Stimulated activated CD8-positive, alpha-beta memory T cell treated with anti-CD3 and anti-CD28 coated beads, Interleukin-12 subunit alpha, Interleukin-12 subunit beta, amount 100 ng/mL, for 24 hours (primary cell): ENCODE data around the gene CKS2.

Experiments used
- DNase-seq: peaks from one replicate; pipeline ENCODE4 v3.0.0-alpha.2; 2020; ENCODE audit errors: extremely low read depth

The CKS2 gene

DNA sequence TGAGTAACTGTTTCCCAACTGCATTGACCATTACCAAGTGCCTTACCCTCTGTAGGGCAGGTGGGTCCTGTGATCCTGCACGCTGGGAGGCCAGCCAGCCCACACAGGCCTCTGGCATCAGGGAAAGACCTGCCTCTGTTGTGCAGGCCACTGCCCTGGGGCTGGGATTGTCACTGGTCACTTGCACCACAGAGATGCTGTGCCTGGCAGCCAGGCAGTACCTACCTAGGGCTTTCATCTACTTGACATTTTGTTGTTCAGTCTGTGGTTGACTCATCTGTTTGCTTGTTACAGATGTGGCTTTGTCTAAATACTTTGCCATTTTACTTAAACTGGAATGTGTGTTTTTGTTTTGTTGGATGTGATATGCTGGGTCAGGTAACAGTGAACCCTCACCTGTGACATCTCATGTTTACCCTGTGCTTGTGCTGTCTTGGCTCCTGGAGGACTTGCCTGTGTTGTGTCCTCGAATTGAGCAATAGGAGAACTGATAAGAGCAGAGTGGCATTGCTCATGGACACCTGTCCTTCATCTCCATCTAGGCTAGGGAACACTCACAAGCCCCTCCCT lies 40.1 kb downstream of the CKS2 start:
- no peak for DNase-seq

DNA sequence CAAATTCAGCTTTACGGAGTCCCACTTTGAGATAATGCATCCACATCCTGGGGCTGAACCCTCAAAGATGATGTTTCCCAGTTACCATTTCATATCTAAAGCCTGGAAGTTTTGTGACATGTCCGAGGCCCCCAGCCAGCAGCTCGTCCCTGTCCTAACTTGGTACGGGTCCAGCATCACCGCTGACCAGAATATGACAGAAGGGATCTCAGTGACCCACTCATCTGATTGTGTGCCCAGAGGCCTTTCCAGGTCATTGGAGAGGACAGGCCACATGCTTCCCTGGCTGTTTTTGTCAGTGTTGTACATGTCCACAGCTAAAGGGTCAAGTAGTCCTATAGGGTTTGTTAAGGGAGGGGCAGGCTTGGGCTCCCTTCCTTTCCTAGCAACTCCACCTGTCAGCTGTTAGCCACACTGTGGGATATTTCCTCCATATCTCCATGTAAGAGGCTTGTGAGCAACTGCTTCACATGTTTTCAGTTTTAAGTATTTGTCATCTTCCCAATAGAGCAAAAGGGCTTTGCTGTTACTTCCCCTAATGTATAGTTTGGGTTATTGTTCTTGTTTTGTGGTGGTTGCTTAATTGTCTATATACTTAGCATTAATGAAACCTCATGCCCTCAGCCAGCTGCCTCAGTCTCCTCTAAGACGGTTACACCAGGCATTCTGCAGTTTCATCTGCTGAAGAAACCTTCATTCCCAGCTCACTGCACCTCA lies 40.7 kb downstream of the CKS2 start:
- DNase-seq: no peak

DNA sequence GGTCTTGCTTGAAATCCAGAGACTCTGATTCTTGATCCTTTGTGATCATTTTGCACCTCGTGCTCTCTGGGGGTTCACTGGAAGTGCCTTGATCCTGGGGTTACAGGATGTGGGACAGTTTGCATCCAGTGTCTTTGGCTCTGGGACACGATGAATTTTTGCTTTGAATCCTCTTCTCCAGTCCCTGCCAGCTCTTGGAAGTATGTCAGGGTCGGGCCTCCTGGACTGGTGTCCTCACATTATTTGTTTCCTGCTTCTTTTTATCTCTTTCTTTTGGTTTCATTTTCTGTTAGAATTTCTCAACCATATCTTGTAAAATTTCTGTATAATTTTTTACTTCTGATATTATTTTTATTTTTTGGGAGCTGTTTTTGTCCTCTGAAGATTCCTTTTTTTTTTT lies 41.5 kb downstream of the CKS2 start:
- DNase-seq: no peak

DNA sequence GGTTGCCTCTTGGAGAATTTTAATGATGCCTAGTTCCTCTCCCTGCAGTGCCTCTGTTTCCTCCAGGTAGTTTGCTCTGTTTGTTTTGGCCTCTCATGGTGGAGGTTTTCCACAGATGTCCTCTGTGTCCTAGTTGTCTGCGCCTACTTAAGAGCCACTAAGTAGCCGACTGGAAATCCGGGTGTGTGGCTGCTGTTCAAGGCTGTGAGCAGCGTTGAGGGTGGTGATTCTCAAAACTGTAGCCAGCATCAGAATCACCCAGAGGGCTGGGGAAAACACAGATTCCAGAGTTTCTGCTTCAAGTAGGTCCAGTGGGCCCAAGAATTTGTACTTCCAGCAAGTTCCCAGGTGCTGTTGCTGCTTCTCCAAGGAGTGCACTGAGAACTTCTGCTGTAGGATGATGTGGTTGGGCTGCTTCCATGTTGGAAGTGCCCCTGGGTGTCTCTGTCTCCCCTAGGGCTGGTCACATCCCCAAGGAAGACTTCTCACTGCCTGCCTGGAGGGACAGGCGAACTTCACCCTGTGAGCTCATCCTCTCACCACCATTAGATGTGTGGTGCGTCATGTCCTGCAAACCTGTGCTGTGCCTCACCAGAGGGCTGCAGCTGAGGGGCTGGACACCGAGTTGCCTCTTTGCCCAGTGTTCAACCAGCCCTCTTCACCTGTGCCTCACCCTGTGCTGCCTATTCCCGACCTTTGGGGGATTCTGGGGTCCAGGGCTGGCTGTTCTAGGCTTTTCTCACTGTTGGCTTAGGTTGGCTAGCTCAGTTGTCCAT lies 42.1 kb downstream of the CKS2 start:
- DNase-seq: no peak

DNA sequence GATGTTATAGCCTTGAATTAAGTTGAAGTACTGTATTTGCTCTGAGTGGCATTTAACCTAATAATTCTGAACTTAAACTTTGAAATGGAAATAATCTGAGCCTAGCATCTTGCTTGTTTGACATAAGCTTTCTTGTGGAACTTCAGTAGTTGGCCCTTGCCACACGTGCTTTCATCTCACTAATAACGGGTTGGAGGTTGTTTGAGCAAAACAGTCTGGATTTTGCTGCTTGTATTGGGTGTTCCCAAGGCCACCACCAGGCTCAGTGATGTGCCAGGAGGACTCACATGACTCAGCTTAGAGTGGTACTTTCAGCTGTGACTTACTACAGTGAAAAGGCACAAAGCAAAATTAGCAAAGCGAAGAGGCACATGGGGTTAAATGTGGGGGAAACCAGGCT lies 43.0 kb downstream of the CKS2 start:
- no peak for DNase-seq

DNA sequence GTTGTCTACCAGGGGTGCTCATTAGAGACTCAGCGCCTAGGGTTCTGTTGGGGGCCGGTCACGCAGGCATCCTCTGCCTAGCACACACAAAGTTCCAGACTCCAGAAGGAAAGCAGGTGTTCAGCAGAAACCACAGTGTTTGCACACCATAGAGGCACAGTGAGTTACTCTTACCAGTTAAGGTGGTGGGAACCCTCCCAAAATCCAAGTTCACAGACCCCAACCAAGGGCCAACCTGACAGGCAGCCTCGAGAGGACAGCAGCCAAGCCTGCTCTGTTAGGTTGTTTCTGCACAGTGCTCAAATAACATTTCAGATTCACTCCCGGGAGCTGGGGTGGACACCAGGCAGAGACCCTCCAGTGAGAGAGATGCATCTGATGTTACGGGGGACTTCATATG lies 43.5 kb downstream of the CKS2 start:
- DNase-seq: no peak

DNA sequence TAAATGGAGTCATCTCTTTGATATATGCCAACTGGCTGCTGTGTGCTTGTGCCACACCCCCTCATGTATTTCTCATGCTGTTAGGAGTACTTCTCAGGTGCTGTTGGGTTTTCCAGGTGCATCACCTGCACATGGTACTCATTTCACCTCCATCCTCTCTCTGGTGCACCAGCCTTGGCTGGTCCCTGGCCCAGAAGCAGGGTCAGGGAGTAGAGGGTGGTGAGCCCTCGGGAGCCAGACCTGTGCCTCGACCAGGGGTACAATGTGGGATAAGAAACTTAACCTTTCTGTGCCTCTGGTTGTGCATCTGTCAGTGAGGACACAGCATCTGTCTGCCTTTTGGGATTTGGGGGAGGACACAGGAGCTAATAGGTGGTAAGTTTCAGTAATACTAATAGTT lies 45.8 kb downstream of the CKS2 start:
- DNase-seq: no peak

DNA sequence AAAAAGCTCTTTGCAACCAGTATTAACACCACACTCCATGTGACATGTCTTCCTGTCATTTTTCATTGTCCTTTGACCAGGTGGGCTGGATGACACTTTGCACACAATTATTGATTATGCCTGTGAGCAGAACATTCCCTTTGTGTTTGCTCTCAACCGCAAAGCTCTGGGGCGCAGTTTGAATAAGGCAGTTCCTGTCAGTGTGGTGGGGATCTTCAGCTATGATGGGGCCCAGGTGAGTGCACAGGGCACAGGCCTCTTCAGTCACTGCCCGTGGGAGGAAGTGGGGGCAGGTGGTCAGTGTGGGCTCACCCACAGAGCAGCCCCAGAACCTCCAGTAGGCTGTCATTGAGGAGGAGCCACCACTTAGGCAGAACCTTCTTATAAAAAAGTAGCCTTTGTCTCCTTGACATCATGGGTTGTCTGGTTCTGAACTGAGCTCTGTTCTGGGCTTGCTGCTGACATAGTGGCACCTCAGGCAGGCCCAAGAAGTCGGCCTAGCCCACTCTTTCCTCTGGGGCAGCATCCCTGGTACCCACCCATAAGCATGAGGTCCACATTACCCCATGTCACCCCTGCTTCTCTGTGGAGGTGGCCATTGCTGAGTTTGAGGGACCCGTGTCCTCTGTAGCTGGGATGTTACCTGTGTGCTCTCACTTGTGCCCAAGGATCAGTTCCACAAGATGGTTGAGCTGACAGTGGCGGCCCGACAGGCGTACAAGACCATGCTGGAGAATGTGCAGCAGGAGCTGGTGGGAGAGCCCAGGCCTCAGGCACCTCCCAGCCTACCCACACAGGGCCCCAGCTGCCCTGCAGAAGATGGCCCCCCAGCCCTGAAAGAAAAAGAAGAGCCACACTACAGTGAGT lies 46.6 kb downstream of the CKS2 start:
- no peak for DNase-seq

DNA sequence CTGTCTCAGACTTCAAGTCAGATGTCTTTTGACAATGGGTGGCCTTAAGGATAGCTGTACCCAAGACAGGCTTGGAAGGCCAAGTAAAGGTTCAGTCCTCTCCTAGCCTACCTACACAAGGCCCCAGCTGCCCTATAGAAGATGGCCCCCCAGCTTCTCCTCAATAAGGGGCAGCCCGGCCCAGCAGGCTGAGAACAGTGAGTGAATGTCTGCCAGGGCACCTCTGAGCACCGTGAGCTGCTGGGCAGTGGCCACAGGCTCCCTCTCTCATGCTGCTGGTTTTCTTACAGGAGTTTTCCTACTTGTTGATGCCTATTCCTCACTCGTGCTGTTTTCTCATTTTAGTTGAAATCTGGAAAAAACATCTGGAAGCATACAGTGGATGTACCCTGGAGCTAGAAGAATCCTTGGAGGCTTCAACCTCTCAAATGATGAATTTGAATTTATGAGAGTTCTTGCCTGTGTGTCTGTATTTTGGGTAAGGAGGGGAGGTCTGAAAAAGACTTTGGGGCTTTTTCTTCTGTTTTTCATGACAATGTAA lies 47.5 kb downstream of the CKS2 start:
- DNase-seq: no peak

DNA sequence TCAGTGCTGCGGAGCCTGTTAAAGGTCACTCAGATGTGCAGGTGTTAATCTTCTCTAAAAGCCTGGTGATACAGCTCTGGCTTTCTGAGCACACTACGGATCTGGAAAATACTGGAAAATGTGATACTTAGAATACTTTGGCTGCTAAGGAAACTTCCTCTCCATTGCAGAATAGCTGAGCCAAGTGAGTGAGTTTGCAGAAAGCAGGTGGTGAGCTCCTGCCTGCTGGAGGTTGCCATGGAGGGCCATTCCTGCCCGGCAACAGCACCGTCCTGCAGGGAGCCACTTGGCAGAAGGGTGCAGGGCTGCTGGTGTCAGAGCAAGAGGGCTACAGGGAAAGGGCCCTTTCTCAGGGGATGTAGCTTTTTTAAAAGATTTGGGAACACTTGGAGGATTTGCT lies 48.0 kb downstream of the CKS2 start:
- DNase-seq: no peak

DNA sequence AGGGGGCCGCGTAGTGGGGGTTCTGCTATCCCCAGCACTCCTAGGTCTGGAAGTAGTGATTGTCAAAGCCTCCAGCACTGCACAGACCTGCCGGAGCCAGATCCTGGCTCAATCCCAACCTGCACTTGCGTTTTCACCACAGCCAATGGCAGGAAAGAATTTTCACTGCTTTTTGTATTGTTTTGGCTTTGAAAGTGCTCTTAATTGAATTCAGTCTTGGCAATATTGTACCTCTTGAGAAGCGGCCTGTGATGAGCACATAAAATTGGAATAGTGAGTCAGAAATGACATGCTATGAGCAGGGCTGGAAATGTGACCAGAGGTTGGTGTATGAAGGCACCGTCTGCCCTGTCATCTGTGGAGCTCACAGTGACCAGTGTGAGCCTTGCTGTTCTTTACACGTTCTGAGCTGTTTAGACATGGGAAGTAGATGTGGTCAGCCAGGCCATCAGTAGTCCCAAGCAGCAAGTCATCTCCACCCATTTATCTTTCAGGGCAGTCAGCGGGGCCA lies 48.8 kb downstream of the CKS2 start:
- no peak for DNase-seq

DNA sequence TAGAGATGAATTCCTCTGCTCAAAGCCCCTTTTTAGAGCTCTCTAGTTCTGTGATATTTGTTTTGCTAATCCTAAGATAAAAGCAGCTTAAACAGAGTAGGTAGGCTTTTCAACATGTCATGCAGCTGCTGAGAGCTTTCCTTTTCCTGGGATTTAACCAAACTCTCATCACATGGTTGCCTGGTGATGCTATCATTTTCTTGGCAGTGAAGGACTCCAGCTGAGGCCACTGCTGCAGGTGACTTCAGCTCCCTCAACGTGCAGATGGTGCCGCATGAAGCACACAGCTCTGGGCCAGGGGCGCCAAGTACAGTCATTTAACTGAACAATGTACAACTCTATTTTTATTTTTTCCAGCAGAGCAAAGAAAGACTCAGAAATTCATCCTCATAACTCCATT lies 49.5 kb downstream of the CKS2 start:
- no peak for DNase-seq

DNA sequence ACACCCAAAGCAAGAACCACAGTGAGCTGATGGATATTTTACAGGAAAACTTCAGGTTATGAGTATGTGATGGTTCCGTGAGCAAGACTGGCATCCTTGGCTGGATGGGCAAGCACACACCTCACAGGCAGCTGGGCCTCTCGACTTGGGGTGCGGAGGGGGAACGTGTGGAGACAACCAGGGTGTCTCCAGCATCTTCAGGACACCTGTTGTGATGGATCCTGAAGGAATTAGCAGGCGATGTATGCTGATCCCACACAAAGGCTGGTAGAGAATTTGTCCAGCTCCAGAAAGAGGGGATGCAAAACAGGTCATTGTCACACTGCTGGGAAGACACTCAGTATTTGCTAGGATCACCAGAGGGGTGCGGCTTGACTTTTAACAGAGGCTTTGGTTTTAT lies 50.0 kb downstream of the CKS2 start:
- no peak for DNase-seq

DNA sequence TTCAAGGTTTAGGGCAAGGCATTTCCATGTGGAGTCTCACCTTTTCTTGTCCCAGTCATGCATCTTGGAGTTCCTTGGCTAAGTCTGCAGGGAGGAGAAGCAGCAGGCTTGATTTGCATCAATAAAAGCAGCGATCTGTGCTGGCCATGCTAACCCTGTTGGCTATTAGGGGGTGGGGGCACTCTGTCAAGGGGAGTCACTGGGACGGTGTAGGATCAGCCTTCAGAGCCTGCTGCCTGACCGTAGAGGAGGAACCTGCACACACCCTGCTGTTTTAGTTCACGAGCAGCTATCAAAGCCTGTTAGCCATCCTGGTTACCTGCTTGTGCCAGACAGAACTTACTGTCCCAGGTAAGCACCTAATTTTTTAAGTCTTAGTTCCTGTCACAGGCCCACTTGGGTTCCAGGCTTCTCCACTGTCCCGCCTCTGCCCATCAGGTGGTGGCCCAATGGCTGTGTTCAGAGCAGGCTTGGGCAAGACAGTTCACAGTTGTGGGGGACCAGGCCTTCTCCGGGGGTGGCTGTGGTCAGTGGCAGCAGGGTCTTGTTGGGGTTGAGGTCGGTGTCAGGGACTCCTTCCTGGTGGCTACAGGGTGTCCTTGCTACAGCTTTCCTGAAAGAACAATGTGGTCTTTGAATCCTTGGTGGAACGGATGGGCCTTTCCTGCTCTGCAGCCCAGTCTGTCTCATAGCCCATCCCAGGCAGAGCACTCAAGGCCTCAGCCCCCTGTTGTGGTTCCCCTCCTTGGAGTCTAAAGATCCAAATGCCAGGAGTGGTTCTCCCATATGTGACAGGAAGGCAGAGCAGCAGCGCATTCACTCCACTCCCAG lies 51.0 kb downstream of the CKS2 start:
- no peak for DNase-seq

DNA sequence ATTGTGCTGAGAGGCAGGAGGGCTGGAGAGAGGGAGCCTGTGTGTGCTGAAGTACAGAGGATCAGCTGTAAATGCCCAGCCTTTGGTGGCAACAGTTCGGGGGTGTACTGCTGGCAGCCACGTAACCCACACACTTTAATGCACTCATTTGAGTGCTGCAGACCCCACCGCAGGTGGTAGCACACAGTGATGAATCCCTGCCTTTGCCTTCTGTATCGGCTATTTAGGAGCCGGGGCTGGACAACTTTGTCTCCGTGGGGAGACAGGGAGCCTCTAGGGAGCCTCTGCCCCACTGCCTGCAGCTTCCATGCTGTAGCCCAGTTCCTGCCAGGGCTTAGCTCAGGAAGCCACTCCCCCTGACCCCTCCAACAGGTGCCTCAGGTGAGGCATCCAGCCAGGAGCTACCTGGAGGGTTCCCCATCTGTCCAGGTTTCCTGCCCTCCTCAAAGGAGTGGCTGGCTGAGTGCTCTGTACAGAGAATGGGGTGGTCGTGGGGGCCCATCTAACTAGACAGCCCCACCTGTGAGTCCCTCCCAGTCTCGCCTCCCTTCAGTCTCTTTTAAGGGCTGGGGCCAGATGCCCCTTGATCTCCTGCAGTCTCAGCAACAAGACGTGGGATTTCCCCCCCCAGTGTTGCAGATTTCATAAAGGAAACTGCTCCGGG lies 51.8 kb downstream of the CKS2 start:
- DNase-seq: no peak

DNA sequence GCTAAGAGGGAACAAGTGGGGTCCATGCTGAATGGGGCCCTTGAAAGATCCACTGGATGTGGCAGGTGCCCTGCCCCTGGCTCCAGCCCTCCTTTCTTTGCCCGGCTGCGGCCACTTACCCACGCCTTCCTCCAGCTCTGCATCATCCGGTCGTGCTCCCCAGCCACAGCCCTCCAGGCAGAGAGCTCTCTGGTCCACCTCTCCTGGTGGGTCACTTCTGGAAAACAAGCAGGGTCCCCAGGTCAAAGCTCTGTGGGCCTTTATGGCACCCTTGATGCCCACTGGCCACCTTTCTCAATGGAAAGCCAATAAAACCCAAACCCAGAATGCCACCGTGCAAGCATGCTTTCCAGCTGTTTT lies 52.3 kb downstream of the CKS2 start:
- no peak for DNase-seq

DNA sequence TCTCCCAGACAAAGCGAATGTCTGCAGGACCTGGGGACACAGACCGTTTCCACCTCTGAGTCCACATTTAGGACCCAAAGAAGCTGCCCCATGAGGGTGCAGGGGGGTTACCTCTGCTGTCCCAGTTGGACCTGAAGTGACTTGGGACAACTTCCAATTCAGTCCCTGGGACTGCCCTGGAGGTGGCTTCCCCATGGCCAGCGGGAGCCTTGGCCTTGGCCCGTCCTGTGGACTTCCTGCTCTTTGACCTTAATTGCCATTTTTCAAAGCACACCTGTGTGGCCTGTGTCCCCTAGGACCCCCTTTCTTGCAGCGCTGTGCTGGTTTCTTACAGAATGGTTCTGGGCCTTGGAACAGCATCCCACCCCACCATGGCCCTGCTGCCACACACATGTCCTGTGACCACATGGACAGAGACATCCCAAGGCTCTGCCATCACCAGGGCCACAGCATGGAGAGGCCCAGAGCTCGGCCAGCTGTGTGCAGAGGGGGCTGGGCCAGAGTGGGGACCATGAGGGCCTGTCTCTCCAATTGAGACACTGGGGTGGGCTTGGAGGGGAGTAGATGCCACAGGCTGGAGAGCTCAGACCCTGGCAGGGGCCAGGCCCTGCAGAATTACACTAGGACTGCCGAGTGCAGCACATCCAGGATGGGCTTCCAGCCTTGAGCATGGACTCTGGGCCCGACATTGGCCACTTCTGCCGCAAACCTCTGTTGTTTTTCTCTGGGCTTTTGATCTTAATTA lies 53.1 kb downstream of the CKS2 start:
- DNase-seq: no peak

DNA sequence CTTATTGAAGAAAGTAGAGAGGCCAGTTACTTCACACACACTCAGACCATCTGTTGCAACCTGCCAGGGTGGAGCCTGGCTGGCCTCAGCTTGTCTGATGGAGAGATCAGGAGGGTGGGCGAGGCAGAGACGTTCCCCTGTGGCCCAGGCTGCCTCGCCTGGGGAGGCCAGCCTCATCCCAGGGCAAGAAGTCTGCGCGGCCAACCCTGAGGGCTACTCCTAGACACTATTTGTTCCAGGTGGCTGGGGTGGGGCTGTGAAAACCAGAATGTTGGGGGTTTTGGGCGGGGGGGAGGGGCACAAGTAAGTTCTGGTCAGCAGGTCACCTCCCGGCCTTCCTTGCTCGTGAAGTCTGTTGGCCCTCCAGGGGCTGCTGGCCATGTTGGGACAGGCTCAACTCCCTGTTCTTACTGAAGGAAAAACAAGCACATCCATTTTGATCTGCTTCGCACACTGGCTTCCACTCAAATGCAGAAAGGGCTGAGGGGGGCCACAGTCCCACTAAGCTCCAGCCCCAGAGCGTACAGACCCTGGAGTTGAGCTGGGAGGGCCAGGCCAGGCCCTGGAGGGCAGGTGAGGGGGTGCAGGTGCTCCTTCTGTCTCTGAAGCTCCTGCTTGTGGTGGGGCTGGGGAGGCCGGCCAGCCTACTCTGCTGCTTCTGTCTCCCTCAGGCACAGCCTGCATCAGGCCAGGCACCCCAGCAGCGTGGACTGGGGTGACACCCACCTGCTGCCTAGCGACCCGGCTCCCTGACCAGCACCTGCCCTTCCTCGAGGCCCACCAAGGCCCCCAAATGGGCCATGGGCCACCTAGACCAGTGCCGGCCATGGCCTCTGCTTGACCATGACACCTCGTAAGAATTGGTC lies 53.9 kb downstream of the CKS2 start:
- DNase-seq: no peak

DNA sequence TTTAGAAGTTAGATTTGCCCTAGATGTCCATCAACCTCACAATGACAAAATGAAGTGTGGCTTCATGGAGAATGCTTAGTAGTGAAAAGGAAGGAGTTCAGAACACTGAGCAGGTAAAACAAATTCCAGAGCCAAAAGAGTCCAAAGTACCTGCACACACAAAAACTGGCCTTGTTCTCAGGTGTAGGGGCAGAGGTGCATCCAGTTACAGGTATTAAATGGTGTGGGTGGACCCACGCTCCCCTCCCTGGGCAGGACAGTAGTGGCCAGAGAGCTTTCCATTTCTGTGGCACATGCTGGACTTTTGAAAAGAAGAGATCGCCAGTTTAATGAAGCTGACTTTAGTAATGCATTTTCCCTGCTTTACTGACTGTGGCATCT lies 54.5 kb downstream of the CKS2 start:
- no peak for DNase-seq
